OCI-LY3 (cell line): ENCODE results near the gene ASAP2.

Experiments used
- H2AFZ ChIP-seq: fragments of 200-600, 300-600 bp; shearing (Covaris generic); 2 replicates; pipeline ENCODE4 v1.6.0; 2014; ENCODE audit warnings: antibody characterized with exemption, low read depth, low read length
- H3K27ac ChIP-seq: fragments of 200-600, 300-600 bp; sonication (generic); 2 replicates; pipeline ENCODE4 v1.5.1; 2014; ENCODE audit warnings: mild to moderate bottlenecking, low read length, moderate library complexity, mixed read lengths
- H3K27me3 ChIP-seq: fragments of 200-600, 300-600 bp; sonication (generic); 2 replicates; pipeline ENCODE4 v1.6.1; 2014; ENCODE audit warnings: low read depth, low read length, mixed read lengths
- H3K36me3 ChIP-seq: fragments of 200-600, 300-600 bp; sonication (generic); replicated peaks from 2 replicates; pipeline ENCODE3; 2014; ENCODE audit warnings: low read depth, low read length, mixed read lengths
- H3K4me1 ChIP-seq: fragments of 300-600, 200-600 bp; sonication (generic); 2 replicates; pipeline ENCODE4 v1.6.1; 2014; ENCODE audit warnings: low read length, mixed read lengths
- H3K4me2 ChIP-seq: fragments of 200-600, 300-600 bp; sonication (generic); 2 replicates; pipeline ENCODE4 v1.6.1; 2014; ENCODE audit warnings: low read length, mixed read lengths
- H3K4me3 ChIP-seq: fragments of 300-600, 200-600 bp; sonication (generic); 2 replicates; pipeline ENCODE4 v1.5.1; 2014; ENCODE audit warnings: antibody characterized with exemption, mild to moderate bottlenecking, low read length, moderate library complexity
- H3K79me2 ChIP-seq: fragments of 300-600, 200-600 bp; shearing (Covaris generic); 2 replicates; pipeline ENCODE4 v1.6.1; 2014; ENCODE audit warnings: mild to moderate bottlenecking, low read length, mixed read lengths
- H3K9ac ChIP-seq: fragments of 300-600, 200-600 bp; shearing (Covaris generic); 2 replicates; pipeline ENCODE4 v1.6.0; 2014; ENCODE audit warnings: mild to moderate bottlenecking, low read length, moderate library complexity
- H3K9me3 ChIP-seq: fragments of 200-600, 300-600 bp; shearing (Covaris generic); 2 replicates; pipeline ENCODE4 v1.6.1; 2014; ENCODE audit warnings: low read length, mixed read lengths; ENCODE audit not compliant: insufficient read depth
- H4K20me1 ChIP-seq: fragments of 200-600, 300-600 bp; sonication (generic); 2 replicates; pipeline ENCODE4 v1.6.1; 2016; ENCODE audit warnings: low read length, mixed read lengths; ENCODE audit not compliant: insufficient read depth
- EZH2phosphoT487 ChIP-seq: fragments of 200-600 bp; shearing (Covaris generic); IDR thresholded peaks from 2 replicates; pipeline ENCODE4 v1.6.1; 2018; ENCODE audit warnings: antibody characterized with exemption, mixed run types, low read depth
- TF ChIP-seq, protein P1 (sequence below): fragments of 200-600, 300-600 bp; sonication (generic); IDR thresholded peaks from 2 replicates; pipeline ENCODE4 v1.5.1; 2014; ENCODE audit warnings: antibody characterized with exemption, low read length, low read depth

The ASAP2 gene

DNA sequence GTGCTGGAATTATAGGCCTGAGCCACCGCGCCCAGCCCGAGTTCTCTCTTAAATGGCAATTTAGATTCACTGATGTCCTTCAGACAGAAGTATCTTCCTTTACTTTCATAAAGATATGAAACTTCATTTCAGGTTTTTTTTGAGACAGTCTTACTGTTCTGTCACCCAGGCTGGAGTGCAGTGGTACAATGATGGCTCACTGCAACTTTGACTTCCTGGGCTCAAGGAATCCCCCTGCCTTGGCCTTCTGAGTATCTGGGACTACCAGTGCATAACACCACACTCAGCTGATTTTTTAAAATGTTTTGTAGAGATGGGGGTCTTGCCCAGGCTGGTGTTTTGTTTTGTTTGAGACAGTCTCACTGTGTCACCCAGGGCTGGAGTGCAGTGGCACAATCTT, 203.5 kb downstream of the ASAP2 start:
- no peak overlapping the region for H2AFZ ChIP-seq
- H3K27me3 ChIP-seq, result no peaks in the 10 kb centered on the region
- H3K4me3 ChIP-seq, result no peak overlapping the region
- H3K4me2 ChIP-seq, result no peak overlapping the region
- TF ChIP-seq, protein P1, sequence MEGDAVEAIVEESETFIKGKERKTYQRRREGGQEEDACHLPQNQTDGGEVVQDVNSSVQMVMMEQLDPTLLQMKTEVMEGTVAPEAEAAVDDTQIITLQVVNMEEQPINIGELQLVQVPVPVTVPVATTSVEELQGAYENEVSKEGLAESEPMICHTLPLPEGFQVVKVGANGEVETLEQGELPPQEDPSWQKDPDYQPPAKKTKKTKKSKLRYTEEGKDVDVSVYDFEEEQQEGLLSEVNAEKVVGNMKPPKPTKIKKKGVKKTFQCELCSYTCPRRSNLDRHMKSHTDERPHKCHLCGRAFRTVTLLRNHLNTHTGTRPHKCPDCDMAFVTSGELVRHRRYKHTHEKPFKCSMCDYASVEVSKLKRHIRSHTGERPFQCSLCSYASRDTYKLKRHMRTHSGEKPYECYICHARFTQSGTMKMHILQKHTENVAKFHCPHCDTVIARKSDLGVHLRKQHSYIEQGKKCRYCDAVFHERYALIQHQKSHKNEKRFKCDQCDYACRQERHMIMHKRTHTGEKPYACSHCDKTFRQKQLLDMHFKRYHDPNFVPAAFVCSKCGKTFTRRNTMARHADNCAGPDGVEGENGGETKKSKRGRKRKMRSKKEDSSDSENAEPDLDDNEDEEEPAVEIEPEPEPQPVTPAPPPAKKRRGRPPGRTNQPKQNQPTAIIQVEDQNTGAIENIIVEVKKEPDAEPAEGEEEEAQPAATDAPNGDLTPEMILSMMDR, result no peak
- no peak for TF ChIP-seq EZH2phosphoT487
- H3K4me1 ChIP-seq, result no peaks in the 10 kb centered on the region
- H4K20me1 ChIP-seq, result no peaks in the 10 kb centered on the region
- H3K79me2 ChIP-seq, result 0 out of 2 replicates have a peak, but pooled peaks cover 6% of the 10 kb centered on the region
- no peaks in the 10 kb centered on the region for H3K36me3 ChIP-seq
- no peak overlapping the region for H3K9ac ChIP-seq
- no peaks in the 10 kb centered on the region for H3K9me3 ChIP-seq
- no peak overlapping the region for H3K27ac ChIP-seq

DNA sequence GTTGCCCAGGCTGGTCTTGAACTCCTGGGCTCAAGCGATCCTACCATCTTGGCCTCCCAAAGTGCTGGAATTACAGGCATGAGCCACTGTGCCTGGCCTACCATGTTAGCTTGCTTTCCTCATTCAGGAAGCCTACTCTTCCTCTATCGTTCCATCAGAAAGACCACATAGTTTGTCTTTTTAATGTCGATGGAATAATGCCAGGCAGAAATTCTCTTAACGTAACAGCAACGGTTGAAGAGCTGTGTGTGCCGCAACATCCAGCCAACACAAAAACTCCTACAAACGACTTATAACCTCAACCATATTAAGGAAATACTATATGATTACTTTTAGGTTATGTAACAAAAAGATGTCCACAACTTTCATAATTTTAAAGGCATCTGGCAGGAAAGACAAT, 206.2 kb downstream of the ASAP2 start:
- Histone ChIP-seq H3K9ac (no peak overlapping the region), H3K4me2 (no peak overlapping the region), H3K79me2 (peaks cover 8% of the 10 kb centered on the region; the same call in 1 of the 2 replicates), H3K4me1 (no peaks in the 10 kb centered on the region), H3K4me3 (no peak overlapping the region), H4K20me1 (no peaks in the 10 kb centered on the region), H3K36me3 (no peaks in the 10 kb centered on the region), H3K9me3 (no peaks in the 10 kb centered on the region), H3K27ac (no peak overlapping the region), H3K27me3 (no peaks in the 10 kb centered on the region), H2AFZ (no peak overlapping the region)
- no peak for TF ChIP-seq EZH2phosphoT487
- TF ChIP-seq, protein P1, result no peak

DNA sequence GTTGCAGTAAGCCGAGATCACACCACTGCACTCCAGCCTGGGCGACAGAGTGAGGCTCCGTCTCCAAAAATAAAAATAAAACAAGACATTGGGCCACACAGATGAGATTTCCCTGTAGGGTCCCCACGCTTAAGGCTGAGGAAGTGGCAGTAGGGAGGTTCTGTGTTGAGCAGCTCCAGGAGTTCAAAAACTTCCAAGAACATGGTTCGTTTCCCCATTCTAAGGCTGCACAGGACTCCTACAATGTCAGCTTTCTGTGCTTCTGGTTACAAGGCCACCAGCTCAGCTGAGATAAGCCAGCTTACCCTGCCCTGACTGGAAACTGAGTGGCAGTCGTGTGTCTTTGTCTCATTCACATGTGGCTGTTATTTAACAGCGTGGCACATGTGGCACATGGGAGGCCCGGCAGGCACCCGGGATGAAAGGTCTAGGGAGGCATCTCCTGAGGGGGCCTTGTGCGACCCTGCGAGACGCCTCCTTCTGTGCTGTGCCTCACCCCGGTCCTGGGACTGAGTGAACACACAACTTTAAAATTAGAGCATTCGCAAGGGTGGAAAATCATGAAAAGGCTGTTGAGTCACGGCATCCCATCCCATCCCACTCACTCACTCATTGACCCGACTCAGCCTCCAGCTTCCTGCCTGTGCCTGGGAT, 209.0 kb downstream of the ASAP2 start:
- no peaks in the 10 kb centered on the region for H4K20me1 ChIP-seq
- H3K27ac ChIP-seq, result no peak overlapping the region
- H3K4me2 ChIP-seq, result no peak overlapping the region
- H3K9me3 ChIP-seq, result no peaks in the 10 kb centered on the region
- no peaks in the 10 kb centered on the region for H3K27me3 ChIP-seq
- TF ChIP-seq, protein P1, result no peak
- TF ChIP-seq EZH2phosphoT487, result no peak
- H3K4me3 ChIP-seq, result no peak overlapping the region
- H2AFZ ChIP-seq, result no peak overlapping the region
- H3K9ac ChIP-seq, result no peak overlapping the region
- no peaks in the 10 kb centered on the region for H3K4me1 ChIP-seq
- H3K36me3 ChIP-seq, result no peaks in the 10 kb centered on the region
- peaks cover 20% of the 10 kb centered on the region for H3K79me2 ChIP-seq

DNA sequence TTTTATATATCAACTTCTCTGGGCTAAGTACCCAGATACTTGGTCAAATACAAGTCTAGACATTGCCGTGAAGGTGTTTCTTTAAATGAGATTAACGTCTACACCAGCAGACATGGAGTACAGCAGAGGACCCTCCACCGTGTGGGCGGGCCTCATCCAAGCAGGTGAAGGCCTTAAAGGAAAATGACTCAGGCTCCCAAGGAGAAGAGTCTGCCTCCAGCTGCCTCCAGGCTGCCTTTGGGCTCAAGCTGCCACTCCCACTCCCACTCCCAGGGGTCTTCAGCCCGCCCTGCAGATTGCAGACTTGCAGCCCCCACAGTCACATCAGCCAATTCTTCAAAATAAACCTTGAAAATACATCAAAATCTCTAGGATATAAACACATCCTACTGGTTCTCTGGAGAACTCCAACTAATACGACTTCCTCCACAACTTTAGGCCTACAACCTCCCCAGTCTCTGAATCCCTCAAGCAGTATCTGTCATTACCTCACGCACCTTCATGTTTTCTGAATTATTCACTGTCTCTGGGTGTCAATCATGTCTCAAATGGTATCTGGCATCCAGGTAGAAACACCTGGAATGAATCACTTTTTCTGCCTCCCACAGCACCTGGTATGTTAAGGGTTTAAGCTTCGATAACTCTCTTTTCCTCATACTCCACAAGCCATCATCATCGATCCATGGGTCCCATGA, 209.8 kb downstream of the ASAP2 start:
- TF ChIP-seq, protein P1, result no peak
- no peak for TF ChIP-seq EZH2phosphoT487
- no peaks in the 10 kb centered on the region for H3K36me3 ChIP-seq
- peaks cover 26% of the 10 kb centered on the region for H3K79me2 ChIP-seq
- H3K9me3 ChIP-seq, result no peaks in the 10 kb centered on the region
- no peaks in the 10 kb centered on the region for H3K27me3 ChIP-seq
- no peak overlapping the region for H3K9ac ChIP-seq
- no peak overlapping the region for H3K4me3 ChIP-seq
- H3K4me1 ChIP-seq, result no peaks in the 10 kb centered on the region
- no peak overlapping the region for H3K27ac ChIP-seq
- no peak overlapping the region for H3K4me2 ChIP-seq
- H2AFZ ChIP-seq, result no peak overlapping the region
- H4K20me1 ChIP-seq, result no peaks in the 10 kb centered on the region
